A549 (cell line): ENCODE results near the gene QPCT. TPM values are rescaled to one million over a fixed set of nuclear protein-coding genes. Genes with fewer than 3 reads are reported as not detected.

Source experiments
- ATAC-seq, 2 experiments: fragments of 200-7000 bp in 1 of 2; fragments of >200 bp in 1 of 2; cut with Nextera tagmentation in 1 of 2; cut with Tn5 transposase in 1 of 2; 3 replicates each; pipeline versions ENCODE4 v1.8.0 to v1.9.1; 2018 to 2020; ENCODE audit warnings: mild to moderate bottlenecking in 1 of 2, moderate library complexity in 1 of 2
- CTCF ChIA-PET: fragments of 300-600 bp; sonication (Branson Sonifier 250); formaldehyde crosslinking; extraction: SDS; loops from one replicate; lab custom pipeline; 2021; ENCODE audit warnings: antibody characterized with exemption, inconsistent platforms; lab: Yijun Ruan, JAX
- POLR2A ChIA-PET: fragments of 350-600 bp; formaldehyde crosslinking; extraction: SDS; loops from one replicate; lab custom pipeline; 2021; ENCODE audit warnings: antibody characterized with exemption, inconsistent platforms; lab: Yijun Ruan, JAX
- DNase-seq, 2 experiments: peaks; one replicate each; pipeline versions ENCODE4 v3.0.0 to v3.0.0-alpha.2; 2011 to 2016; ENCODE audit warnings: low read depth in 1 of 2, low spot score in 1 of 2
- FAIRE-seq: peaks from 2 replicates; lab custom pipeline; 2011; peaks lifted over from hg19 to GRCh38; lab: Jason Lieb, UNC
- H3K27ac ChIP-seq, 2 experiments: fragments of >200 bp; sonication (Bioruptor Twin); formaldehyde crosslinking; 3 replicates each; pipeline ENCODE4 v1.5.1; 2016 to 2017
- H3K4me1 ChIP-seq: fragments of >200 bp; sonication (Bioruptor Twin); formaldehyde crosslinking; 3 replicates; pipeline ENCODE4 v1.6.1; 2016
- H3K4me2 ChIP-seq: fragments of >200 bp; sonication (Bioruptor Twin); formaldehyde crosslinking; 3 replicates; pipeline ENCODE4 v1.6.1; 2016
- H3K4me3 ChIP-seq: fragments of >200 bp; sonication (Bioruptor Twin); formaldehyde crosslinking; 3 replicates; pipeline ENCODE4 v1.5.1; 2016
- H3K9me3 ChIP-seq: fragments of >200 bp; sonication (Bioruptor Twin); formaldehyde crosslinking; 3 replicates; pipeline ENCODE4 v1.6.1; 2016
- ATOH8 ChIP-seq: fragments of 250-450 bp; sonication (Bioruptor Pico); IDR thresholded peaks from 2 replicates; pipeline ENCODE4 v1.5.0; 2020; ENCODE audit warnings: low read depth, mild to moderate bottlenecking, moderate library complexity
- BHLHE40 ChIP-seq: IDR thresholded peaks from 2 replicates; pipeline ENCODE4 v1.6.1; 2012; ENCODE audit warnings: low read depth, low read length, inconsistent platforms
- CBX8 ChIP-seq: fragments of 200-600 bp; sonication (generic); IDR thresholded peaks from 2 replicates; pipeline ENCODE4 v1.6.1; 2016
- E2F6 ChIP-seq: IDR thresholded peaks from 2 replicates; pipeline ENCODE4 v1.6.1; 2012; ENCODE audit warnings: low read depth, borderline replicate concordance
- EP300 ChIP-seq, 2 experiments: fragments of >200 bp; sonication (Bioruptor Twin); formaldehyde crosslinking; IDR thresholded peaks; 2 replicates in 1 of 2; 3 replicates in 1 of 2; pipeline ENCODE4 v1.6.1; 2016 to 2017
- ESRRA ChIP-seq: fragments of 150-350 bp; IDR thresholded peaks from 2 replicates; pipeline ENCODE4 v1.6.1; 2014; ENCODE audit warnings: mild to moderate bottlenecking, low read length, borderline replicate concordance
- FOSB ChIP-seq: fragments of 250-450 bp; sonication (Bioruptor Pico); IDR thresholded peaks from 2 replicates; pipeline ENCODE4 v1.5.0; 2020; ENCODE audit warnings: mild to moderate bottlenecking, moderate library complexity
- FOSL2 ChIP-seq, 2 experiments: fragments of 450-650 bp in 1 of 2; fragments of >200 bp in 1 of 2; sonication (Bioruptor Twin) in 1 of 2; formaldehyde crosslinking; IDR thresholded peaks; 2 replicates each; pipeline versions ENCODE4 v1.5.0 to v1.6.1; 2016 to 2020; ENCODE audit warnings: mild to moderate bottlenecking in 1 of 2, moderate library complexity in 1 of 2
- HDAC2 ChIP-seq: fragments of 200-600 bp; sonication (generic); IDR thresholded peaks from 2 replicates; pipeline ENCODE4 v1.6.1; 2016
- HOXB13 ChIP-seq: fragments of 250-450 bp; sonication (Bioruptor Pico); IDR thresholded peaks from 2 replicates; pipeline ENCODE4 v1.5.0; 2020; ENCODE audit warnings: low read depth, mild to moderate bottlenecking, moderate library complexity
- HOXB5 ChIP-seq: fragments of 250-450 bp; sonication (Bioruptor Pico); IDR thresholded peaks from 2 replicates; pipeline ENCODE4 v1.5.0; 2020; ENCODE audit warnings: mild to moderate bottlenecking, moderate library complexity
- JUN ChIP-seq, 2 experiments: fragments of >200 bp; sonication (Bioruptor Twin); formaldehyde crosslinking; IDR thresholded peaks; 2 replicates in 1 of 2; 3 replicates in 1 of 2; pipeline ENCODE4 v1.6.1; 2016 to 2017
- NPAS2 ChIP-seq: fragments of 250-450 bp; sonication (Bioruptor Pico); IDR thresholded peaks from 2 replicates; pipeline ENCODE4 v1.8.0; 2022; ENCODE audit warnings: mild to moderate bottlenecking, moderate library complexity, borderline replicate concordance
- NR3C1 ChIP-seq: fragments of >200 bp; sonication (Bioruptor Twin); formaldehyde crosslinking; IDR thresholded peaks from 3 replicates; pipeline ENCODE4 v1.6.1; 2017
- POLR2A ChIP-seq: IDR thresholded peaks from 2 replicates; pipeline ENCODE4 v1.6.1; 2012; ENCODE audit warnings: mild to moderate bottlenecking, low read length
- POLR2AphosphoS2 ChIP-seq: conservative IDR thresholded peaks from 2 replicates; pipeline ENCODE4 v1.6.1; 2012; ENCODE audit warnings: low read length, improper control_type of control experiment, inconsistent platforms
- RAD21 ChIP-seq, 2 experiments: fragments of >200 bp in 1 of 2; sonication (Bioruptor Twin) in 1 of 2; formaldehyde crosslinking in 1 of 2; IDR thresholded peaks in 1 of 2; conservative IDR thresholded peaks in 1 of 2; 2 replicates in 1 of 2; 3 replicates in 1 of 2; pipeline ENCODE4 v1.6.1; 2012 to 2018; ENCODE audit warnings: inconsistent platforms in 1 of 2
- RNF2 ChIP-seq: fragments of 200-600 bp; sonication (generic); IDR thresholded peaks from 2 replicates; pipeline ENCODE4 v1.6.1; 2016; ENCODE audit warnings: low read depth, mild to moderate bottlenecking, antibody characterized with exemption, moderate library complexity, borderline replicate concordance
- SMC3 ChIP-seq: fragments of >200 bp; sonication (Bioruptor Twin); formaldehyde crosslinking; IDR thresholded peaks from 3 replicates; pipeline ENCODE4 v1.6.1; 2018; ENCODE audit warnings: inconsistent platforms
- SREBF2 ChIP-seq: fragments of 450-650 bp; IDR thresholded peaks from 2 replicates; pipeline ENCODE4 v1.6.1; 2014; ENCODE audit warnings: mild to moderate bottlenecking, moderate library complexity
- TFCP2L1 ChIP-seq: fragments of 250-450 bp; sonication (Bioruptor Pico); IDR thresholded peaks from 2 replicates; pipeline ENCODE4 v1.5.0; 2021; ENCODE audit warnings: mild to moderate bottlenecking
- TP53 ChIP-seq: fragments of 250-450 bp; sonication (Bioruptor Pico); IDR thresholded peaks from 2 replicates; pipeline ENCODE4 v1.5.0; 2021; ENCODE audit warnings: mild to moderate bottlenecking, moderate library complexity
- ZC3H11A ChIP-seq: fragments of 450-650 bp; IDR thresholded peaks from 2 replicates; pipeline ENCODE4 v1.6.1; 2014; ENCODE audit warnings: antibody characterized with exemption, mild to moderate bottlenecking
- ZFP36 ChIP-seq: fragments of 450-650 bp; IDR thresholded peaks from 2 replicates; pipeline ENCODE4 v1.6.1; 2014; ENCODE audit warnings: borderline replicate concordance; ENCODE audit not compliant: partially characterized antibody
- ZNF302 ChIP-seq: fragments of 250-450 bp; sonication (Bioruptor Pico); IDR thresholded peaks from 2 replicates; pipeline ENCODE4 v1.9.0; 2021; ENCODE audit warnings: inconsistent platforms, mild to moderate bottlenecking, moderate library complexity
- ZSCAN20 ChIP-seq: fragments of 250-450 bp; sonication (Bioruptor Pico); IDR thresholded peaks from 2 replicates; pipeline ENCODE4 v1.8.0; 2022; ENCODE audit warnings: mild to moderate bottlenecking, moderate library complexity
- WGBS: methylation state at CpG from one replicate; pipeline ENCODE4 v1.1.6; 2017; ENCODE audit errors: missing lambda C conversion rate; 5-methylcytosine and 5-hydroxymethylcytosine counted together
- polyA plus RNA-seq, 4 experiments: library from polyadenylated mRNA; depleted of rRNA in 3 of 4; stranded (reverse); fragments of >200 nt; fragmentation: RNase III in 1 of 4; extraction: RNeasy Plus Mini Kit Qiagen cat#74134 plus additional on column Dnase treatment in 1 of 4; gene quantifications; 2 replicates in 3 of 4; 3 replicates in 1 of 4; pipeline ENCODE4 v1.2.3, GENCODE V29; 2011 to 2017
- TF ChIP-seq, protein P1 (sequence below): IDR thresholded peaks from 2 replicates; pipeline ENCODE4 v1.6.1; 2012
- TF ChIP-seq, protein P2 (sequence below): fragments of >200 bp; sonication (Bioruptor Twin); formaldehyde crosslinking; IDR thresholded peaks from 3 replicates; pipeline ENCODE4 v1.5.1; 2016
- TF ChIP-seq, protein P3 (sequence below): fragments of 450-650 bp; IDR thresholded peaks from 2 replicates; pipeline ENCODE4 v1.6.1; 2014; ENCODE audit warnings: antibody characterized with exemption
- TF ChIP-seq, protein P4 (sequence below): fragments of >200 bp; sonication (Bioruptor Twin); formaldehyde crosslinking; IDR thresholded peaks from 2 replicates; pipeline ENCODE4 v1.6.1; 2016

QPCT gene
- polyA plus RNA-seq, 2 of the 4 experiments (the other 2 are of a cell fraction) = 20.0 to 42.7 TPM

DNA sequence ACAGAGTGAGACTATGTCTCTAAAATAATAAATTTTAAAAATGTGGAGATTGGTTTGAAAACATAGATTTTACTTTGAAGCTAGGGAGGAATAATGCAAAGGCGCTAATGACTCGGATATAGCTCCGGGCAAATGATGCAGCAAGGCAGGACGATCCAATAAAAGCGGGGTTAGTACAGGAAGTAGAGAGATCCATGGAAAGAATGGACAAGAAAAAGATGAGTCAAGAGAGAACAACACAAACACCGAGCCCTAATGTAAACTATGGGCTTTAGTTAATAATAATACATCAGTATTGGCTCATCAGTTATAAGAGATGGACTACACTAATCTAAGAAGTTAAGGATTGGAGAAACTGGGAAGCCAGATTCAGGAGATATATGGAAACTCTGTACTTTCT lies 74.5 kb downstream of the QPCT start (continued):
- TF ChIP-seq HOXB13 (no peak), BHLHE40 (no peak), HDAC2 (no peak), FOSL2 (IDR thresholded peaks at IDR 0.05) (no peak), FOSL2 (CRISPR knock-in tag; IDR thresholded peaks at IDR 0.05) (no peak)
- TF ChIP-seq, protein P1, sequence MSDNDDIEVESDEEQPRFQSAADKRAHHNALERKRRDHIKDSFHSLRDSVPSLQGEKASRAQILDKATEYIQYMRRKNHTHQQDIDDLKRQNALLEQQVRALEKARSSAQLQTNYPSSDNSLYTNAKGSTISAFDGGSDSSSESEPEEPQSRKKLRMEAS = no peak
- TF ChIP-seq, all 56 proteins: peak for 0

DNA sequence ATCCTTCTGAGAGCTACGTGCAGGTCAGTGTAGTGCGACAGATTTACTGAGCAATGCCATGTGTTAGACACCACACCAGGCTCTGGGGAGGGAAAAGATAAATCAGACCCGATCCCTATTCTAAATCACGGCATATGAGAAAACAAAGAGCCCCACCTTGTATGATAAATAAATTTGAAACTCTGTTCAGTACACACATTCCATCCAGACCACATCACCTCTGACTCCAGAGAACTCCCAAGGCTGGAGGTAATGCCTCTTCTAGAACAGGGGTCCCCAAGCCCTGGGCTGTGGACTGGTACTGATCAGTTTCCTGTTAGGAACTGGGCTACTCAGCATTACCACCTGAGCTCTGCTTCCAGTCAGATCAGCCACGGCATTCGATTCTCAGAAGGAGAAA lies 77.3 kb downstream of the QPCT start:
- CTCF ChIA-PET = interaction anchor here (0.6 to 2.1 kb wide), 6 partner anchors 7 to 456 kb away, joined by 3 to 11 read pairs (median 6); no protein-coding TSS in a partner anchor
- POLR2A ChIA-PET = no interaction called here
- TF ChIP-seq SMC3 = no peak
- TF ChIP-seq POLR2AphosphoS2 = no peak
- no peak for TF ChIP-seq CBX8
- no peak for TF ChIP-seq ZSCAN20 (CRISPR knock-in tag)
- TF ChIP-seq HDAC2 = no peak
- no peak for TF ChIP-seq RAD21 (conservative IDR thresholded peaks at IDR 0.05 in 1 of 2, IDR thresholded peaks at IDR 0.05 in 1 of 2)
- no peak for TF ChIP-seq HOXB5 (CRISPR knock-in tag)
- TF ChIP-seq POLR2A = no peak
- no peak for TF ChIP-seq NR3C1
- no peak for TF ChIP-seq E2F6
- TF ChIP-seq, protein P2, sequence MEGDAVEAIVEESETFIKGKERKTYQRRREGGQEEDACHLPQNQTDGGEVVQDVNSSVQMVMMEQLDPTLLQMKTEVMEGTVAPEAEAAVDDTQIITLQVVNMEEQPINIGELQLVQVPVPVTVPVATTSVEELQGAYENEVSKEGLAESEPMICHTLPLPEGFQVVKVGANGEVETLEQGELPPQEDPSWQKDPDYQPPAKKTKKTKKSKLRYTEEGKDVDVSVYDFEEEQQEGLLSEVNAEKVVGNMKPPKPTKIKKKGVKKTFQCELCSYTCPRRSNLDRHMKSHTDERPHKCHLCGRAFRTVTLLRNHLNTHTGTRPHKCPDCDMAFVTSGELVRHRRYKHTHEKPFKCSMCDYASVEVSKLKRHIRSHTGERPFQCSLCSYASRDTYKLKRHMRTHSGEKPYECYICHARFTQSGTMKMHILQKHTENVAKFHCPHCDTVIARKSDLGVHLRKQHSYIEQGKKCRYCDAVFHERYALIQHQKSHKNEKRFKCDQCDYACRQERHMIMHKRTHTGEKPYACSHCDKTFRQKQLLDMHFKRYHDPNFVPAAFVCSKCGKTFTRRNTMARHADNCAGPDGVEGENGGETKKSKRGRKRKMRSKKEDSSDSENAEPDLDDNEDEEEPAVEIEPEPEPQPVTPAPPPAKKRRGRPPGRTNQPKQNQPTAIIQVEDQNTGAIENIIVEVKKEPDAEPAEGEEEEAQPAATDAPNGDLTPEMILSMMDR = no peak
- TF ChIP-seq TFCP2L1 (CRISPR knock-in tag) = no peak
- no peak for TF ChIP-seq NPAS2 (CRISPR knock-in tag)
- no peak for TF ChIP-seq ATOH8 (CRISPR knock-in tag)
- TF ChIP-seq FOSB (CRISPR knock-in tag) = no peak
- TF ChIP-seq ESRRA = no peak
- TF ChIP-seq, all 56 proteins: peak for 0

GRCh38 chr2:37422816-37423215 lies 78.4 kb downstream of the QPCT start:
- POLR2A ChIA-PET = no interaction called here
- TF ChIP-seq EP300 (IDR thresholded peaks at IDR 0.05) (no peak), JUN (IDR thresholded peaks at IDR 0.05) (no peak), RNF2 (no peak), HDAC2 (no peak), ZFP36 (no peak), RAD21 (conservative IDR thresholded peaks at IDR 0.05 in 1 of 2, IDR thresholded peaks at IDR 0.05 in 1 of 2) (no peak), SREBF2 (no peak), NPAS2 (CRISPR knock-in tag) (no peak), BHLHE40 (no peak), TP53 (CRISPR knock-in tag) (no peak), ZC3H11A (no peak), ZNF302 (CRISPR knock-in tag) (no peak), FOSB (CRISPR knock-in tag) (no peak), ZSCAN20 (CRISPR knock-in tag) (no peak)
- TF ChIP-seq, protein P3, sequence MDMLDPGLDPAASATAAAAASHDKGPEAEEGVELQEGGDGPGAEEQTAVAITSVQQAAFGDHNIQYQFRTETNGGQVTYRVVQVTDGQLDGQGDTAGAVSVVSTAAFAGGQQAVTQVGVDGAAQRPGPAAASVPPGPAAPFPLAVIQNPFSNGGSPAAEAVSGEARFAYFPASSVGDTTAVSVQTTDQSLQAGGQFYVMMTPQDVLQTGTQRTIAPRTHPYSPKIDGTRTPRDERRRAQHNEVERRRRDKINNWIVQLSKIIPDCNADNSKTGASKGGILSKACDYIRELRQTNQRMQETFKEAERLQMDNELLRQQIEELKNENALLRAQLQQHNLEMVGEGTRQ = no peak
- TF ChIP-seq, protein P1 = no peak
- TF ChIP-seq, protein P4, sequence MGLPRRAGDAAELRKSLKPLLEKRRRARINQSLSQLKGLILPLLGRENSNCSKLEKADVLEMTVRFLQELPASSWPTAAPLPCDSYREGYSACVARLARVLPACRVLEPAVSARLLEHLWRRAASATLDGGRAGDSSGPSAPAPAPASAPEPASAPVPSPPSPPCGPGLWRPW = no peak
- Histone ChIP-seq H3K27ac (no peak overlapping the region), H3K4me3 (no peak overlapping the region), H3K4me1 (peaks cover 6% of the 10 kb centered on the region; the same call in 2 of the 3 replicates), H3K9me3 (no peaks in the 10 kb centered on the region), H3K4me2 (no peak overlapping the region)
- ATAC-seq (no peak), DNase-seq (no peak), FAIRE-seq (no peak)
- CTCF ChIA-PET = interaction anchor here (1.0 to 2.1 kb wide), 5 partner anchors 8 to 454 kb away, joined by 3 to 11 read pairs (median 6); no protein-coding TSS in a partner anchor
- 70% methylated on average over 4 of the region's 4 CpGs for WGBS

More for the DNA sequence above, 77.3 kb downstream of the QPCT start:
- Histone ChIP-seq H3K27ac (no peak overlapping the region), H3K9me3 (no peaks in the 10 kb centered on the region), H3K4me3 (no peak overlapping the region), H3K4me1 (peaks cover 6% of the 10 kb centered on the region; the same call in 2 of the 3 replicates), H3K4me2 (no peak overlapping the region)
- no peak for ATAC-seq
- WGBS = 80% methylated on average over 6 of the region's 6 CpGs
- DNase-seq = no peak
- no peak for FAIRE-seq
